HG02973 (cell line): ENCODE measurements around the gene ITPKC.

Experiments
- ATAC-seq: cut with Tn5 transposase; IDR thresholded peaks from one replicate; pipeline ENCODE4 v1.9.1; 2021; ENCODE audit warnings: moderate library complexity; ENCODE audit not compliant: unreplicated experiment

Gene ITPKC

DNA sequence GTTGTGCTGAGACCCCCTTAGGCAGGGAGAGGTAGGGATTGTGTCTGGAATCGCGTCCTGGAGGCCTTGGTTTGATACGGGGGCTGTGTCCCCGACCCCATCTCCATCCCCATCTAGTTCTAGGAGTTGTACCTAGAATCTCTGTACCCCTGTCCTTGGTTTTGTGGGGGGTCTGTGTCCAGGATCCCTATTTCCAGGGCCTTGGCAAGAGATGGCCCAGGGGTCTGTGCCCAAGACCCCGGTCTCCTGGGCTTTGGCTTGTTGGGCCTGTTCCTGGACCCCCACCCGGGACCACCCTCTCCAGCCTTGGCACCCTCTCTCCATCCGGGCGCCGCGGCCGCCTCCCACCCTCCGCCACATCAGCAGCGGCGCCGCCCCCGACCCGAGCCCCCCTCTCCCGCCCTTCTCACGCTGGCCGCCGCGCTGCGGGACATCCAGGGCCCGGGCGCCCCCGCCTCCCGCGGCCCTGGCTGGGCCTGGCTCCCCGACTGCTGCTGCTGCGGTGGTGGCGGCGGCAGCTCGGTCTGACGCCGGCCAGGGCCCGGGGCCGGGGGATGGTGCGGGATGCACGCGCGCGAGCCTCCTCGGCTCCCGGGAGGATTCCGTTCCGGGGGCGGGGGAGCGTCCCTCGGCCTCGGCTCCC is 26.7 kb upstream of the ITPKC start, which contains the start of gene NUMBL:
Gene NUMBL, minus strand, starts transcription at position 602 of the 643 bp plus-strand sequence. Its CDS starts 168 bp downstream, at position 434.
- ATAC-seq, result peak; percentile 3

DNA sequence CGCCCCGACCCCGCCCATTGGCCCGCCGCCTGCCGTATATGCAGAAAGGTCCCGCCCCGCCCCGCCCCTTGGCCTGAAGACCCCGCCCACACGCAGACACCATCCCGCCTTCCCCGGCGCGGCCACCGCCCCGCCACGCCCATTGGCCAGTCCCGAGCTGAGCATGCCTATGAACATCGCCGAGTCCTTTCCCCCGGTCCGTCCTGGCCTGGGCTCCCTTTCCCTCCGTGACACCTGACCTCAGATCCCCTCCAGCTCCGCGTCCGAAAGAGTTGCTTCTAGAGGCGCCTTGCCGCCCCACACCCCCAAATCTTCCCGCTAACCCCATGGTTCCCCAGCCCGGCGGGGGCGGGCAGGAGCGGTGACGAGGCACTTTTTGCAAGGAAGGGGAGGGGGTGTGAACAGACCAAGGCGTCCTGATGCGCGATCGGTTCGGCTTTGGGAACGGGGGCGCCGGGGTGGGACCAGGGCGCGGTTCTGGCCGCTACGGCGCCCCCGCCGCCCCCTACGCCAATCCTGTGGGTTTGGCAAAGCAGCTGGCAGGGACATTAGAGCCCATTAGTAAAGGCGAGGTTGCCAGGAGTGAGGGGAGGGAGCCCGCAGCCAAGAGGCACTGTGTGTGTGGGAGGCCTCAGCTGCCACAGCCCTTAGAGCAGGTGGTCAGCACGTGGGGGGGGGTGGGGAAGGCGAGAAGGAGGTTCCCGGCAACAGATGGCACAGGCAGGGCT is 26.1 kb upstream of the ITPKC start:
- peak; percentile 41 for ATAC-seq

GRCh38 chr19:40691421-40692211 is 25.3 kb upstream of the ITPKC start:
- ATAC-seq, result no peak

GRCh38 chr19:40692212-40692551 is 24.7 kb upstream of the ITPKC start:
- no peak for ATAC-seq

DNA sequence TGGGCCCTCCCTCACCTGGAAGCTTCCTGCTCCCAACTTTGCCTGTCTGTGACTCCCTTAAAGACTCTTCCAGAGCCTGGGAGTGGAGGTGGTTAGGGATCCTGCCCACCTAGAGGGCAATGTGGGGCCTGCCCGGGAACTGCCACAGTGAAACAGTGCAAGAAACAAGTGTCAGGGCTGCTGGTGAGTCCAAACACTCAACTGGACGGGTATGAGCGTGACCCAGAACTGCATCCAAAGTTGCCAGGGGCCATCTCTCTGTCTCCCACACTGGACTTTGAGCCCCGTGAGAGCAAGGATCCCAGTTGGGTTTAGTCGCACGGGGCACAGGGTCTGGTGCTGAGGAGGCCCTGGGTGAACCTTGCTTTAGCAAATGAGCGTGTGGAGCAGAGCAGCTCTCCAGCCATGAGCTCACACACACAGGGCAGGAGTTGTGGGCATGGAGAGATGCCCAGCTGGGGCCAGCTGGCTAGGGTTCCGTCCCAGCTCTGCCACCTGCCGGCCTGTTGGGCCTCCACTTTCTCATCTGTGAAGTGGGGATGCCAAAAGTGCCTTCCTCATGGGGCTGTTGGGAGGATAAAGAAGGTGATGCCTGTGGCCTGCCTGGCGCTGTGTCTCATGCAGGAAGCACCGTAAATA is 23.6 kb upstream of the ITPKC start:
- no peak for ATAC-seq

DNA sequence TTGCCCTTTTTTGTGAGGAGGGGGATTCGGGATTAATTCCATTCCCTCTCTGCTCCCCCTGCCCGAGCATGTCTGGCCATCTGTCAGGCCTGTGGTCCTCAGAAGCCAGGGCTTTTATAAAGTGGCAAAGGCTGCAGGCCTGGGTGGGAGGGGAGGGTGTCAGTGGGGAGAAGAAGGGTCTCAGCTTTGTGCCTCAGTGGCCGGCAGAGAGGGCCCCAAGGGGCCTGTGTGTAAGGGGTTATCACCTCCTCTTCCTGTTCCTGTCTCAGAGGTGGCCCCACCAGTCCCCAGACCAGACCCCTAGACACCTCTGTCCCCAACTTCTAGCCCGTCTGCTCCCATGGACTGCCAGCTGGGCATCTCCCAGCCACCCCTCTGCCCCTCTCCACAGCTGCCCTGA is 23.0 kb upstream of the ITPKC start:
- ATAC-seq, result no peak

GRCh38 chr19:40695881-40696280 is 21.0 kb upstream of the ITPKC start:
- no peak for ATAC-seq

- no peak for ATAC-seq
Observed at GRCh38 chr19:40697007-40697406, 19.9 kb upstream of the ITPKC start.

DNA sequence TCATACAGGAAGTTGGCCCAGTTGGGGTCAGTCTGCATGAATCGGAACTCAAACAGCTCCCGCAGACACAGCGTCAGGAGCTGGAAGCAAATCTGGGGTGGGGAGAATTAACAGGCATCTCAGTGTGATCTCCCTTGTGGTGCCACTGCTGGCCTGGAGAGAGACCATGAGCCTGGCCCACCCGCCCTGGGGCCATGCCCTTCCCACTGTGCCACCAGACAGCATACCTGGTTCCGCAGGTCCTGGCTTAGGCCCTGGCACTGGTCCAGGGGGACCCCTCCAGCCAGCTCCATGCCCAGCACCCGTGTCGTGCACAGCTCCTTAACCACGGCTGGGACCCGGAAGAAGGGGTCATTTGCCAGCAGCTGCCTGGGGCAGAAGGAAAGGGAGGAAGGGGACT is 16.8 kb upstream of the ITPKC start:
- no peak for ATAC-seq

GRCh38 chr19:40701758-40702157 is 15.2 kb upstream of the ITPKC start:
- no peak for ATAC-seq

- no peak for ATAC-seq
Observed at GRCh38 chr19:40702337-40703012, 14.4 kb upstream of the ITPKC start.

DNA sequence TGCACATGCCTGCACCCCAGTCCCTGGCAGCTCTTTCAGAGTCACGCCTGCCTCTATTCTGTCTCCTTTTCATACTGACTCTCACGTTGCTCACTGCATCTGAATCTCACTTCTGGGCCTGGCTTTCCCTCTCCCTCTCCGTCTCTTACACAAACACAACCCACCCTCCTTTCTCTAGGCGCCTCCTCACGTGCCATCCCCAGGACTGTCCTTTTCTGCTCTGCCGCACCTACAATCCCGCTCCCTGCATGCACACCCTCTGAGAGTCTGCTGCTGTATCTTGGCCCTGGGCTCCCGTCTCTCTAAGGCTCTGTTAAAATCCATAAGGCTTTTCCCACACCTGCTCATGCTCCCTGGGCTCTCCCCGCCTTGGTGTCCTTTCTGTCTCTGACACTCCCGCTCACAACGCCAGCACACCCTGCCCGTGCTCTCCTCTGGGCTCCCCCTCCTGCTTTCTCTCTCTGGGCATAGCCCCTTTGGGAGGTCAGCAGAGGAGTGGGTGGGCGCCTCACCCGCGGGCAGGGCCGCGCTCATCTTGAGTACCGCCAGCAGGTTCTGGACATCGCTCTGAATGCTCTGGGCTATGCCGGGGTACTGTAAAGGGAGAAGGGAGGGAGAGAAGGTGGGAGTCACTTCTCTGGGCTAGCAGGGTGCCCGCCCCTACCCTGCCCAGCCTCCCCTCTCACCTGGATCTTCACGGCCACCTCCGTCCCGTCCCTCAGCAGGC is 13.7 kb upstream of the ITPKC start:
- ATAC-seq, result no peak

GRCh38 chr19:40704491-40705361 is 12.2 kb upstream of the ITPKC start:
- no peak for ATAC-seq

DNA sequence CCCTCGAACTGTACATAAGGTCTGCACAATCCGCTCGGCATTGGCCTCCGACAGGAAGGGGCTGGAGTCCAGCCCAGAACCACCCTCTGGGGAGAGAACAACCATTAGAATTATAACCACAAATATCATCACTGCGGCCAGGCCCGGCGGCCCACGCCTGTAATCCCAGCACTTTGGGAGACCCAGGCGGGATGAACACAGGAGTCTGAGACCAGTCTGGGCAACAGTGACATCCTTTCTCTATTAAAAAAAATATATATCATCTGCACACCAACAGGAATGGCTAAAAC is 11.6 kb upstream of the ITPKC start:
- no peak for ATAC-seq

GRCh38 chr19:40705950-40706619 is 10.8 kb upstream of the ITPKC start:
- ATAC-seq, result no peak

GRCh38 chr19:40707615-40708014 is 9.3 kb upstream of the ITPKC start:
- no peak for ATAC-seq

DNA sequence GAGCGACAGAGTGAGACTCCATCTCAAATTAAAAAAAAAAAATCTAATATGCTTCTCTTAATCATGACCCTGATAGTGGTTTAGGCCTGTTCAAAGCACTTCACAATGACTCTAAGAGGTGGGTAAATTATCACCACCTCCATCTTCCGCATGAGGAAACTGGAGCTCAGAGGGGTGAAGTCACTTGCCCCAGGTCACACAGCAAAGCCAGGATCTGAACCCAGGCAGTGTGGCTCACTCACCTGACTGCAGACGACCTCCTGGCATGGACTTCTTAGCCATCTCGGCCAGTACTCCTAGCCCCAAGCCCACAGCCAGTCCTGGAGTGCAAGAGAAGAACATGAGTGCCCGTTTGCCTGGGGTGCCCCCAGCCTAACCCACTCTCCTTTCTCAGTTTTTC is 7.1 kb upstream of the ITPKC start:
- no peak for ATAC-seq

- no peak for ATAC-seq
Observed at GRCh38 chr19:40713939-40714338, 3.0 kb upstream of the ITPKC start.
